ENCODE measurements around the gene TRIM27.
A peak's percentile ranks its signal among the peaks of the same experiment; 100 is the strongest.
"Not testable (repeated sequence)": the region's sequence is repeated elsewhere in the genome, so short reads cannot be mapped to it uniquely, and the experiment has no call there.

The TRIM27 gene

GRCh38 chr6:28864326-28864923 lies 59.4 kb downstream of the TRIM27 start:
- DNase-seq (ENCODE audit: low spot score): no peak

DNA sequence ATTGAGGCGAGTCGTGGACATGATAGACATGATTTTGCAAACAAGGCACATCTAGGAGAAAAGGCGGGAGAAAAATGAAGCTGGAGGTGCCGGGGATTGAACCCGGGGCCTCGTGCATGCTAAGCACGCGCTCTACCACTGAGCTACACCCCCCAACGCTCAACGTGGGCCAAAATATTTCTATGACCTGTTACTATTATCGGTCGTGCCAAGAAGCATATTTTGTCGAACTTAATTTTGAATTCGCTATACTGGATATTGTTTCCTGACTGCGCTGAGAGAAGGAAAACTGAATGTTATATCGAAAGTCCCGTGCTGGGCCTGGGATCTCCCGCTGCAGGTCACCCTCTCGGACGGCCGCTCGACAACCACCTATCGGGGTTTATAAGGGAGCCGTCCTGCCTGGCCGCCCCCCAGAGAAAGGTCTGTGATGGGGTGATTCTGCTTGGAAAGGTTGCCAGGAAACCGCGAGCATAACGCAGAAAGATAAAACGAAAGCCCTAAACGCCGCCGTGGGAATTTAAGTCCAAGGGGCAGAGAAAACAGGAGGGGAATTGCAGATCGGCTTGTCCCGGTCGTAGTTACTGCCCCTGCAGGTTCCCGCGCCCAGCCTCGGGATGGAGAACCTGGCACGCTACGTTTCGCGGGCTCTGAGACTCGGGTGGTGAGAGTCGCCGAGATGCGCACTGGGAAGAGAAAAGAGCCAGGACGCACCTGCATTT lies 60.0 kb downstream of the TRIM27 start:
- peak; percentile 86 for DNase-seq (ENCODE audit: low spot score)

DNA sequence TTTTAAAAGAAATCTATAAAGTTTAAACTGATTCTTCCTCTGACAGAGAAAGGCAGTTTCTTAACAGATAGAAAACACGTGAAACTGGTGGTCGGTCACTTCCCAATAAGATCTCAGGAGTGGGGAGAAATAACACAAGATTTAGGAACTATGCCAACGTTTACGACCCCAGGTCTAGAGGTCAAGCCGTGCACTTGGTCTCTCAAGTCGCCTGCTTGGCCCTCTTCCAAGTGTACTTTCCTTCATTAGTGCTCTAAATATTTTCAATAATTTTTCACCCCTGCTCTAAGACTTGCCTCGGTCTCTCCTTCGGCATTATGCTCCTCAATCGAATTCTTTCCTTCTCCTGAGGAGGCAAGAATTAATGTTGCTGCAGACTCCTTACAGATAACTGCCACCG lies 61.7 kb downstream of the TRIM27 start:
- DNase-seq (ENCODE audit: low spot score): no peak

DNA sequence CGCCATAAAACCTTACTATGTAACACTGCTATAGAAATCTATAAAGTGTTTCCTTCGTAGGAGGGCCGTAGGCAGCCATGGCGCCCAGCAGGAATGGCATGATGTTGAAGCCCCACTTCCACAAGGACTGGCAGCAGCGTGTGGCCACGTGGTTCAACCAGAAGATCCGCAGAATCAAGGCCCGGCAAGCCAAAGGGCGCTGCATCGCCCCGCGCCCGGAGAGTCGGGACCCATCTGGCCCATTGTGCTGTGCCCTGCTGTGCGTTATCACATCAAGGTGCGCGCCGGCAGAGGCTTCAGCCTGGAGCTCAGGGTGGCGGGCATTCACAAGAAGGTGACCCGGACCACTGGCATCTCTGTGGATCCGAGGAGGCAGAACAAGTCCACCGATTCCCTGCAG lies 62.4 kb downstream of the TRIM27 start:
- no peak for DNase-seq (ENCODE audit: low spot score)

DNA sequence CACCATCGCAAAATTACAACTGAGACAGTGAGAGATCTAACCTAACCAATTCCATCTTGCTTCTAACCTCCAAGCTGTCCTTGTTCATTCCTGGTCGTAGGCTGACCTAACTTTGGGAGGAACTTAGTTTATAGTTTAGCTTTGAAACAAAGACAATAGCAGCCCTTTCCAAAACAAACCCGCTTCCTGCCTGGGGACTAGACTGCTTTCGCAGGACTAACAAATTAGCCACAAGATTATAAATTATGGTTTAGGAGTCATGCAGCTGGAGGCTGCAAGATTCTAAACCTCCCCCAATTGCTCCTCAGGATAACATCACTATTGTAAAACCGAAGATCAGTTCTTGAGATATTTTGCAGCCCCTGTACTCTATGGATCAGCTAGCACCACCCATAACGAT lies 63.2 kb downstream of the TRIM27 start:
- no peak for DNase-seq (ENCODE audit: low spot score)

GRCh38 chr6:28858963-28859362 lies 64.8 kb downstream of the TRIM27 start:
- no peak for DNase-seq (ENCODE audit: low spot score)

DNA sequence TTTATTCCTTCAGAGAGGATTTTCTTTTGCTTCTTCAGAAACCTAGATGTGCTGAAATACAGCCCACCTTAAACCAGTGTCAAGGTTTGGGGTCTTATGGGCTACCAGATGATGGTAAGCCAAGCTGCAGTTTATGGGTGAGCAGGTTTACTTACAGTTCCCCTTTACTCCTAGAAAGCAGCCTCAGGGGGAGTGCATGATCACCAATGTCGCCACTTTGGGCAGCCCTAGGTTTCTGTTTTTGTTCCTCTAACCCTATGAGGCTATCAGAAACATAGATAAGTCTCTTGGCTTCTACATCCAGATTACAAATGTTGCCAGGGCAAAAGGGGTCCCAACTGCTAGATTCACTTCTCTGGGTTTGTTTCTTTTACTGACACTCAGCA lies 67.2 kb downstream of the TRIM27 start:
- no peak for DNase-seq (ENCODE audit: low spot score)

DNA sequence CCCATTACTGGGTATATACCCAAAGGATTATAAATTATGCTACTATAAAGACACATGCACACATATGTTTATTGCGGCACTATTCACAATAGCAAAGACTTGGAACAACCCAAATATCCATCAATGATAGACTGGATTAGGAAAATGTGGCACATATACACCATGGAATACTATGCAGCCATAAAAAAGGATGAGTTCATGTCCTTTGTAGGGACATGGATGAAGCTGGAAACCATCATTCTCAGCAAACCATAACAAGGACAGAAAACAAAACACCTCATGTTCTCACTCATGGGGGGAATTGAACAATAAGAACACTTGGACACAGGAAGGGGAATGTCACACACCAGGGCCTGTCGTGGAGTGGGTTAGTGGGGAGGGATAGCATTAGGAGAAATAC lies 69.4 kb downstream of the TRIM27 start:
- DNase-seq (ENCODE audit: low spot score): not testable (repeated sequence)

Data from kidney tubule cell (primary cell).